CD4-positive, alpha-beta T cell treated with Interleukin-17A for 4 hours (primary cell): Measurements from ENCODE around the gene SARNP.
"Not testable (repeated sequence)": the region's sequence is repeated elsewhere in the genome, so short reads cannot be mapped to it uniquely, and the experiment has no call there.

ENCODE experiments used
- DNase-seq: peaks from one replicate; pipeline ENCODE4 v3.0.0-alpha.2; 2020; ENCODE audit warnings: mixed read lengths

The SARNP gene

GRCh38 chr12:55789171-55789570 lies 28.4 kb downstream of the SARNP start:
- no peak for DNase-seq

- no peak for DNase-seq
These were observed 29.0 kb downstream of the SARNP start for GRCh38 chr12:55788546-55788945.

GRCh38 chr12:55780685-55781084 lies 36.8 kb downstream of the SARNP start:
- no peak for DNase-seq

GRCh38 chr12:55777856-55778255 lies 39.7 kb downstream of the SARNP start:
- DNase-seq = no peak

GRCh38 chr12:55771736-55772135 lies 45.8 kb downstream of the SARNP start:
- no peak for DNase-seq

- DNase-seq = no peak
These were observed 50.4 kb downstream of the SARNP start for GRCh38 chr12:55767156-55767555.

GRCh38 chr12:55765736-55766290 lies 51.7 kb downstream of the SARNP start:
- no peak for DNase-seq

GRCh38 chr12:55762646-55763045 lies 54.9 kb downstream of the SARNP start:
- DNase-seq = no peak

GRCh38 chr12:55760663-55761062 lies 56.9 kb downstream of the SARNP start:
- no peak for DNase-seq

GRCh38 chr12:55758575-55758974 lies 58.9 kb downstream of the SARNP start:
- not testable (repeated sequence) for DNase-seq

GRCh38 chr12:55757701-55758100 lies 59.8 kb downstream of the SARNP start:
- no peak for DNase-seq

GRCh38 chr12:55755246-55755645 lies 62.3 kb downstream of the SARNP start:
- DNase-seq = no peak

GRCh38 chr12:55748230-55748993 lies 69.1 kb downstream of the SARNP start:
- DNase-seq = no peak

- DNase-seq = no peak
These were observed 70.7 kb downstream of the SARNP start for GRCh38 chr12:55746913-55747231.

GRCh38 chr12:55746174-55746912 lies 71.2 kb downstream of the SARNP start:
- no peak for DNase-seq

- no peak for DNase-seq
These were observed 72.0 kb downstream of the SARNP start for GRCh38 chr12:55745361-55746173.

- no peak for DNase-seq
These were observed 73.0 kb downstream of the SARNP start for GRCh38 chr12:55744340-55745030.

- peak; percentile 67 for DNase-seq
These were observed 73.9 kb downstream of the SARNP start for GRCh38 chr12:55743406-55744339.

- peak; percentile 84 for DNase-seq
These were observed 74.7 kb downstream of the SARNP start, which contains the start of gene GDF11 for GRCh38 chr12:55742719-55743405. Gene GDF11 (plus strand): TSS chr12:55743122. CDS start chr12:55743317, 195 bp downstream.

- DNase-seq = no peak
These were observed 75.4 kb downstream of the SARNP start for GRCh38 chr12:55741931-55742680.
